CD4-positive, alpha-beta T cell treated with Interleukin-6 for 4 hours (primary cell): ENCODE data around the gene GPATCH3.
"Not testable (repeated sequence)": the region's sequence is repeated elsewhere in the genome, so short reads cannot be mapped to it uniquely, and the experiment has no call there.

Source experiments
- DNase-seq: peaks from one replicate; pipeline ENCODE4 v3.0.0-alpha.2; 2020; ENCODE audit warnings: mixed read lengths

GPATCH3 gene

GRCh38 chr1:26900001-26900814, at the start of gene GPATCH3:
Gene GPATCH3 (minus strand): TSS chr1:26900467. CDS start chr1:26900442, 25 bp downstream.
- DNase-seq, result peak; percentile 90

GRCh38 chr1:26949926-26950319, 49.7 kb upstream of the GPATCH3 start:
- DNase-seq, result no peak

GRCh38 chr1:26949266-26949925, 49.1 kb upstream of the GPATCH3 start:
- DNase-seq, result no peak

GRCh38 chr1:26948725-26949057, 48.4 kb upstream of the GPATCH3 start:
- not testable (repeated sequence) for DNase-seq

GRCh38 chr1:26946270-26946669, 46.0 kb upstream of the GPATCH3 start:
- DNase-seq, result no peak

- no peak for DNase-seq
These were observed 45.5 kb upstream of the GPATCH3 start for GRCh38 chr1:26945728-26946127.

GRCh38 chr1:26945138-26945537, 44.9 kb upstream of the GPATCH3 start:
- no peak for DNase-seq

- no peak for DNase-seq
These were observed 42.4 kb upstream of the GPATCH3 start for GRCh38 chr1:26942656-26943055.

GRCh38 chr1:26941311-26941710, 41.0 kb upstream of the GPATCH3 start:
- DNase-seq, result no peak

GRCh38 chr1:26938659-26939025, 38.4 kb upstream of the GPATCH3 start:
- no peak for DNase-seq

- no peak for DNase-seq
These were observed 37.9 kb upstream of the GPATCH3 start for GRCh38 chr1:26938004-26938658.

- no peak for DNase-seq
These were observed 36.6 kb upstream of the GPATCH3 start for GRCh38 chr1:26936823-26937222.

GRCh38 chr1:26932531-26932930, 32.3 kb upstream of the GPATCH3 start:
- no peak for DNase-seq

- DNase-seq, result no peak
These were observed 23.4 kb upstream of the GPATCH3 start for GRCh38 chr1:26923711-26924110.

GRCh38 chr1:26922901-26923300, 22.6 kb upstream of the GPATCH3 start:
- no peak for DNase-seq

GRCh38 chr1:26922431-26922729, 22.1 kb upstream of the GPATCH3 start:
- DNase-seq, result no peak

- DNase-seq, result peak; percentile 95
These were observed 21.5 kb upstream of the GPATCH3 start, which contains the start of gene NUDC for GRCh38 chr1:26921540-26922430. Gene NUDC (plus strand): TSS chr1:26921743. CDS start chr1:26921849, 106 bp downstream.

GRCh38 chr1:26921126-26921539, 20.9 kb upstream of the GPATCH3 start:
- DNase-seq, result no peak

- DNase-seq, result no peak
These were observed 15.1 kb upstream of the GPATCH3 start for GRCh38 chr1:26915204-26915842.

GRCh38 chr1:26913754-26914619, 13.7 kb upstream of the GPATCH3 start, which contains the start of gene NR0B2:
Gene NR0B2 (minus strand): TSS chr1:26913975. CDS start chr1:26913940, 35 bp downstream.
- DNase-seq, result no peak

GRCh38 chr1:26913389-26913753, 13.1 kb upstream of the GPATCH3 start:
- no peak for DNase-seq

GRCh38 chr1:26912147-26912490, 11.9 kb upstream of the GPATCH3 start:
- no peak for DNase-seq
